HG02759 (cell line): ENCODE results near the gene KNCN.

Experiments
- ATAC-seq: cut with Tn5 transposase; IDR thresholded peaks from one replicate; pipeline ENCODE4 v1.9.1; 2021; ENCODE audit warnings: mild to moderate bottlenecking, moderate library complexity; ENCODE audit not compliant: unreplicated experiment

The KNCN gene

GRCh38 chr1:46551597-46552095 is at the start of gene KNCN:
KNCN (minus strand) TSS chr1:46551647; CDS start chr1:46551215, 432 bp downstream.
- ATAC-seq = no peak

GRCh38 chr1:46599059-46599970 is 47.9 kb upstream of the KNCN start:
- ATAC-seq = no peak

GRCh38 chr1:46596846-46597245 is 45.4 kb upstream of the KNCN start:
- no peak for ATAC-seq

GRCh38 chr1:46596036-46596435 is 44.6 kb upstream of the KNCN start:
- no peak for ATAC-seq

GRCh38 chr1:46595127-46595526 is 43.7 kb upstream of the KNCN start:
- no peak for ATAC-seq

- no peak for ATAC-seq
Measured at GRCh38 chr1:46594063-46594462, 42.6 kb upstream of the KNCN start.

GRCh38 chr1:46592823-46593222 is 41.4 kb upstream of the KNCN start:
- no peak for ATAC-seq

- no peak for ATAC-seq
Measured at GRCh38 chr1:46589529-46589928, 38.1 kb upstream of the KNCN start.

GRCh38 chr1:46587069-46587468 is 35.6 kb upstream of the KNCN start:
- no peak for ATAC-seq

GRCh38 chr1:46585312-46585938 is 34.0 kb upstream of the KNCN start:
- ATAC-seq = no peak

- ATAC-seq = no peak
Measured at GRCh38 chr1:46583494-46583893, 32.0 kb upstream of the KNCN start.

GRCh38 chr1:46582972-46583371 is 31.5 kb upstream of the KNCN start:
- ATAC-seq = no peak

GRCh38 chr1:46581681-46582455 is 30.4 kb upstream of the KNCN start:
- ATAC-seq = no peak

- no peak for ATAC-seq
Measured at GRCh38 chr1:46580140-46580903, 28.9 kb upstream of the KNCN start.

GRCh38 chr1:46577671-46578070 is 26.2 kb upstream of the KNCN start:
- no peak for ATAC-seq

GRCh38 chr1:46576596-46576995 is 25.1 kb upstream of the KNCN start:
- no peak for ATAC-seq

GRCh38 chr1:46575778-46576177 is 24.3 kb upstream of the KNCN start:
- ATAC-seq = no peak

GRCh38 chr1:46575300-46575699 is 23.9 kb upstream of the KNCN start:
- ATAC-seq = no peak

GRCh38 chr1:46571691-46572225 is 20.3 kb upstream of the KNCN start:
- ATAC-seq = no peak
